GM13977 (cell line): ENCODE measurements around the gene NAGS.

Experiments used
- DNase-seq: peaks from one replicate; pipeline ENCODE4 v3.0.0; 2012; ENCODE audit warnings: low spot score
- CTCF ChIP-seq: IDR thresholded peaks from 2 replicates; pipeline ENCODE4 v1.5.1; 2012; ENCODE audit warnings: mild to moderate bottlenecking, control low read depth; ENCODE audit not compliant: insufficient read depth; ENCODE audit errors: extremely low read depth, missing control alignments
- in situ Hi-C: fragments of 300-500 bp; cut with MboI; formaldehyde crosslinking; loops from one replicate; pipeline ENCODE4 v1.12.0; 2022; ENCODE audit warnings: low sequenced_read_pairs, low pct_unique_long_range_greater_than_20kb, mixed read lengths, inconsistent platforms; ENCODE audit not compliant: unreplicated experiment

NAGS gene

DNA sequence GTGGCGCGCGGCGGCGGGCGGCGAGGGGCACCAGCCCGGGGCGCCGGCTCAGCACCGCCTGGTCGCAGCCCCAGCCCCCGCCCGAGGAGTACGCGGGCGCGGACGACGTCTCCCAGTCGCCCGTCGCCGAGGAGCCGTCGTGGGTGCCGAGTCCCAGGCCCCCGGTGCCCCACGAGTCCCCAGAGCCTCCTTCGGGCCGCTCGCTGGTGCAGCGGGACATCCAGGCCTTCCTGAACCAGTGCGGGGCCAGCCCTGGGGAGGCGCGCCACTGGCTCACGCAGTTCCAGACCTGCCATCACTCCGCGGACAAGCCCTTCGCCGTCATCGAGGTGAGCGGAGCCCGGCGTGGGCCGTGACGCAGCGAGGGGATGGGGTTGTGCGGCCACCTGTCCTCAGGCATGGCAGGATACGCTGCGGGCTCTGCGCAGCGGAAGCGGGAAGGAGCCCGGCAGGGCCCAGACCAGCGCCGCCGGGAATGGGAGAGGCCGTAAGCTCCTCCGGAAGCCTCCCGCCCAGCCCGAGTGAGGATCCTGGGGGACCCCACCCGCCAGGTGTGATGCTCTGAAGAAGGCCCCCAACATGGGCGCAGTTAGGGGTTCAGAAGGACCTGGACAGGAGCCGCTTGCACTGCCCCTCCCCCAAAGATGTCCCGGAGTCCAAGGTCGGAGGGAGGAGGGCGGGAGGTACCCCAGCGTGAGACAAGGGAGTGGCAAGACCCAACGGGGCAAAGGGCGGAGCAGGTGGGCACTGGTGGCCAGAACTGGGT lies 522 bp downstream of the NAGS start:
- in situ Hi-C loops: no loop called here
- no peak for DNase-seq
- TF ChIP-seq CTCF: no peak

- DNase-seq: peak; percentile 60
- TF ChIP-seq CTCF: peak; percentile 33
- in situ Hi-C loops: no loop called here
Measured at GRCh38 chr17:44005527-44006271, 1.3 kb downstream of the NAGS start.

DNA sequence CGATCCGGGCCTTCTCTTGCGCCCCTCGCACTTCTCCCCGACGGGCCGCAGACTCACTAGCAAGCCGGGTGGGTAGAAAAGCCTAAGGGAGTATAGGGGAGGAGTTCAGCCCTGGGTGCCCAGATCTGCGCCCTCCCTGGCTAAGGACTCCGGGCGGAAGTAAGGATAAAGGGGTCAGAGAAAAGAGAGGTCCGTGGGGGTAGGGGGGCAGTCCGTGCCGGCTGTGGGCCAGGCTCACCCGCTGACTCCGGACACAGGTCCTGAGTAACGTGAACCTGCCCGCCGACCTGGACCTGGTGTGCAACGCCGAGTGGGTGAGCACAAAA lies 1.8 kb downstream of the NAGS start:
- DNase-seq: no peak
- in situ Hi-C loops: no loop called here

GRCh38 chr17:44006598-44007345 lies 2.4 kb downstream of the NAGS start:
- peak; percentile 53 for TF ChIP-seq CTCF
- in situ Hi-C loops: no loop called here
- peak; percentile 98 for DNase-seq

More for the DNA sequence above, 1.8 kb downstream of the NAGS start:
- TF ChIP-seq CTCF: no peak

DNA sequence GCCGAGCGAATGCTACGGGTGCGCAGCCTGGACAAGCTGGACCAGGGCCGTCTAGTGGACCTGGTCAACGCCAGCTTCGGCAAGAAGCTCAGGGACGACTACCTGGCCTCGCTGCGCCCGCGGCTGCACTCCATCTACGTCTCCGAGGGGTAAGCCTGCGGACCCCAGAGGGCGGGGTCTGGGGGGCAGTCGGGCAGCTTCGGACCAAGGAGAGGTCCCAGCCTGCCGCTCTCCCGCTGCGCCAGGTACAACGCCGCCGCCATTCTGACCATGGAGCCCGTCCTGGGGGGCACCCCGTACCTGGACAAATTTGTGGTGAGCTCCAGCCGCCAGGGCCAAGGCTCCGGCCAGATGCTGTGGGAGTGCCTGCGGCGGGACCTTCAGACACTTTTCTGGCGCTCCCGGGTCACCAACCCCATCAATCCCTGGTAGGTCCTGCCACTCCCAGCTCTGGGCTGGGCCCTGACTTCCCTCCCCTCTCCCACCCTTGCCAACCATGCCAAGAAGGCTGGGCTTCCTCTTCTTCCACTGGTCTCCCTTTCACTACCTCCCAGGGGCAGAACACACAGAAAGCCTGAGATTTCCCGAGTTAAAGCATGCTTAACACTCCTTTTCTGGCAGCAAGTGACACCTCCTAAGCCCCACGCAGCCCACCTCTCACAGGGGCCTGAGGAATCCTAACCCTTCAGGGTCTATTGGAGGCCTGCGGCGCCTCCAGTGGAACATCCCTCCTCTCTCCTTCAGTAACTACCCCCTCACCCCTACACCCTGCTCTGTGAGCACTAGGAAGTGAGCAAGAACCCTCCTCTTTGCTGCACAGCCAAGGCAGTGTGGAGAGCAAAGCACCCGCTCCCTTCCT lies 3.2 kb downstream of the NAGS start:
- no peak for DNase-seq
- TF ChIP-seq CTCF: no peak
- in situ Hi-C loops: no loop called here
